H9 (cell line): ENCODE measurements around the gene ZNF544. TPM values are rescaled to one million over a fixed set of nuclear protein-coding genes. Genes with fewer than 3 reads are reported as not detected.

ENCODE experiments used
- DNase-seq: peaks from one replicate; pipeline ENCODE4 v3.0.0-alpha.2; 2017
- H2AFZ ChIP-seq: one replicate; pipeline ENCODE4 v1.6.1; 2013; ENCODE audit warnings: mild to moderate bottlenecking, low read length, control low read depth, moderate library complexity
- H2AK5ac ChIP-seq: 2 replicates; pipeline ENCODE4 v1.6.1; 2013; ENCODE audit warnings: low read length, control low read depth, mixed read lengths; ENCODE audit not compliant: insufficient read length
- H2BK120ac ChIP-seq: one replicate; pipeline ENCODE4 v1.6.1; 2013; ENCODE audit warnings: low read depth, mild to moderate bottlenecking, low read length, control low read depth, inconsistent platforms; ENCODE audit not compliant: poor library complexity, severe bottlenecking
- H2BK12ac ChIP-seq: 2 replicates; pipeline ENCODE4 v1.6.1; 2013; ENCODE audit warnings: low read length, control low read depth, mixed read lengths, low read depth; ENCODE audit not compliant: insufficient read length
- H2BK15ac ChIP-seq: 2 replicates; pipeline ENCODE4 v1.6.1; 2013; ENCODE audit warnings: low read depth, low read length, control low read depth
- H2BK20ac ChIP-seq: one replicate; pipeline ENCODE4 v1.6.1; 2013; ENCODE audit warnings: low read depth, mild to moderate bottlenecking, low read length, control low read depth, inconsistent platforms; ENCODE audit not compliant: poor library complexity, severe bottlenecking
- H2BK5ac ChIP-seq: 2 replicates; pipeline ENCODE4 v1.6.1; 2013; ENCODE audit warnings: low read length, control low read depth, mixed read lengths; ENCODE audit not compliant: insufficient read length
- H3K14ac ChIP-seq: 2 replicates; pipeline ENCODE4 v1.6.1; 2013; ENCODE audit warnings: low read length, control low read depth; ENCODE audit not compliant: insufficient read depth
- H3K18ac ChIP-seq: 2 replicates; pipeline ENCODE4 v1.6.1; 2013; ENCODE audit warnings: low read depth, mild to moderate bottlenecking, mixed read lengths, low read length, control low read depth; ENCODE audit not compliant: insufficient read length
- H3K23ac ChIP-seq: 2 replicates; pipeline ENCODE4 v1.6.1; 2013; ENCODE audit warnings: low read length, control low read depth, mixed read lengths, low read depth; ENCODE audit not compliant: insufficient read length
- H3K23me2 ChIP-seq: 2 replicates; pipeline ENCODE4 v1.6.1; 2013; ENCODE audit warnings: low read depth, mild to moderate bottlenecking, mixed read lengths, low read length, control low read depth; ENCODE audit not compliant: insufficient read length, poor library complexity, severe bottlenecking
- H3K27ac ChIP-seq: 2 replicates; pipeline ENCODE4 v1.5.1; 2013; ENCODE audit warnings: low read length, control low read depth, mixed read lengths, low read depth; ENCODE audit not compliant: insufficient read length
- H3K27me3 ChIP-seq: 2 replicates; pipeline ENCODE4 v1.6.1; 2013; ENCODE audit warnings: low read length, control low read depth, inconsistent platforms; ENCODE audit not compliant: insufficient read depth
- H3K4ac ChIP-seq: 2 replicates; pipeline ENCODE4 v1.6.1; 2013; ENCODE audit warnings: low read depth, mild to moderate bottlenecking, control low read depth, inconsistent platforms, low read length, moderate library complexity
- H3K4me1 ChIP-seq: 2 replicates; pipeline ENCODE4 v1.6.1; 2013; ENCODE audit warnings: low read length, control low read depth, inconsistent platforms; ENCODE audit not compliant: insufficient read depth
- H3K4me2 ChIP-seq: 2 replicates; pipeline ENCODE4 v1.6.1; 2013; ENCODE audit warnings: low read length, control low read depth, mixed read lengths; ENCODE audit not compliant: insufficient read length, insufficient read depth
- H3K56ac ChIP-seq: 2 replicates; pipeline ENCODE4 v1.6.1; 2013; ENCODE audit warnings: low read depth, mild to moderate bottlenecking, mixed read lengths, low read length, control low read depth; ENCODE audit not compliant: insufficient read length
- H3K79me1 ChIP-seq: 2 replicates; pipeline ENCODE4 v1.6.1; 2013; ENCODE audit warnings: low read depth, mild to moderate bottlenecking, moderate library complexity, low read length, control low read depth, inconsistent platforms; ENCODE audit not compliant: insufficient read depth, poor library complexity, severe bottlenecking
- H3K79me2 ChIP-seq: 2 replicates; pipeline ENCODE4 v1.6.1; 2013; ENCODE audit warnings: low read length, control low read depth, inconsistent platforms; ENCODE audit not compliant: insufficient read depth
- H3K9ac ChIP-seq: 2 replicates; pipeline ENCODE4 v1.6.1; 2013; ENCODE audit warnings: low read length, control low read depth, mixed read lengths; ENCODE audit not compliant: insufficient read length; ENCODE audit errors: extremely low read depth
- H3K9me3 ChIP-seq: one replicate; pipeline ENCODE4 v1.6.1; 2013; ENCODE audit warnings: low read depth, low read length, inconsistent platforms; ENCODE audit not compliant: control insufficient read depth
- H3T11ph ChIP-seq: one replicate; pipeline ENCODE4 v1.6.1; 2013; ENCODE audit warnings: mild to moderate bottlenecking, low read length, control low read depth, inconsistent platforms
- H4K20me1 ChIP-seq: one replicate; pipeline ENCODE4 v1.6.1; 2013; ENCODE audit not compliant: control insufficient read depth, insufficient read length, insufficient read depth
- H4K5ac ChIP-seq: 2 replicates; pipeline ENCODE4 v1.6.1; 2013; ENCODE audit warnings: low read depth, mild to moderate bottlenecking, mixed read lengths, low read length, control low read depth; ENCODE audit not compliant: insufficient read length
- H4K8ac ChIP-seq: replicated peaks from 2 replicates; pipeline ENCODE4 v1.6.1; 2013; ENCODE audit warnings: low read length, control low read depth, mixed read lengths, low read depth; ENCODE audit not compliant: insufficient read length
- H4K91ac ChIP-seq: 2 replicates; pipeline ENCODE4 v1.6.1; 2013; ENCODE audit warnings: low read depth, mild to moderate bottlenecking, moderate library complexity, mixed read lengths, low read length, control low read depth; ENCODE audit not compliant: insufficient read length
- H3K27ac Mint-ChIP-seq, 3 experiments: 2 replicates in 2 of 3; 3 replicates in 1 of 3; pipeline ENCODE4 v1.8.0; 2020 to 2021; ENCODE audit warnings: mixed read lengths in 3 of 3, mild to moderate bottlenecking in 1 of 3, moderate library complexity in 1 of 3
- H3K27me3 Mint-ChIP-seq: 2 replicates; pipeline ENCODE4 v1.8.0; 2021; ENCODE audit warnings: low read depth, mild to moderate bottlenecking, moderate library complexity, mixed read lengths
- H3K36me3 Mint-ChIP-seq, 3 experiments: 2 replicates in 2 of 3; 3 replicates in 1 of 3; pipeline ENCODE4 v1.8.0; 2020 to 2021; ENCODE audit warnings: low read depth in 3 of 3, mixed read lengths in 3 of 3; ENCODE audit not compliant: insufficient read depth in 1 of 3
- H3K4me1 Mint-ChIP-seq, 2 experiments: 2 replicates each; pipeline ENCODE4 v1.8.0; 2020; ENCODE audit warnings: mixed read lengths in 2 of 2
- H3K4me3 Mint-ChIP-seq, 2 experiments: 2 replicates in 1 of 2; 3 replicates in 1 of 2; pipeline ENCODE4 v1.8.0; 2020 to 2021; ENCODE audit warnings: mild to moderate bottlenecking in 2 of 2, mixed read lengths in 2 of 2, moderate library complexity in 1 of 2
- H3K9me3 Mint-ChIP-seq, 2 experiments: 2 replicates in 1 of 2; 3 replicates in 1 of 2; pipeline ENCODE4 v1.8.0; 2020; ENCODE audit warnings: mild to moderate bottlenecking in 2 of 2, mixed read lengths in 2 of 2, moderate library complexity in 1 of 2
- WGBS: extraction: QIAGEN DNeasy Blood & Tissue Kit; methylation state at CpG from one replicate; pipeline ENCODE4 v1.1.7; 2013; ENCODE audit warnings: missing lambda C conversion rate, low lambda C conversion rate, mixed read lengths; ENCODE audit not compliant: insufficient read length; ENCODE audit errors: extremely low coverage; 5-methylcytosine and 5-hydroxymethylcytosine counted together
- total RNA-seq: library from RNA; stranded (reverse); gene quantifications from 2 replicates; pipeline ENCODE4 v1.2.1, GENCODE V29; 2021
- TF ChIP-seq, protein P1 (sequence below): fragments of 200-600 bp; sonication (generic); conservative IDR thresholded peaks from 3 replicates; pipeline ENCODE4 v1.8.0; 2021; ENCODE audit warnings: antibody characterized with exemption, mild to moderate bottlenecking

ZNF544 gene
- total RNA-seq, 1 experiment from 2014 or later = 97.2 TPM

DNA sequence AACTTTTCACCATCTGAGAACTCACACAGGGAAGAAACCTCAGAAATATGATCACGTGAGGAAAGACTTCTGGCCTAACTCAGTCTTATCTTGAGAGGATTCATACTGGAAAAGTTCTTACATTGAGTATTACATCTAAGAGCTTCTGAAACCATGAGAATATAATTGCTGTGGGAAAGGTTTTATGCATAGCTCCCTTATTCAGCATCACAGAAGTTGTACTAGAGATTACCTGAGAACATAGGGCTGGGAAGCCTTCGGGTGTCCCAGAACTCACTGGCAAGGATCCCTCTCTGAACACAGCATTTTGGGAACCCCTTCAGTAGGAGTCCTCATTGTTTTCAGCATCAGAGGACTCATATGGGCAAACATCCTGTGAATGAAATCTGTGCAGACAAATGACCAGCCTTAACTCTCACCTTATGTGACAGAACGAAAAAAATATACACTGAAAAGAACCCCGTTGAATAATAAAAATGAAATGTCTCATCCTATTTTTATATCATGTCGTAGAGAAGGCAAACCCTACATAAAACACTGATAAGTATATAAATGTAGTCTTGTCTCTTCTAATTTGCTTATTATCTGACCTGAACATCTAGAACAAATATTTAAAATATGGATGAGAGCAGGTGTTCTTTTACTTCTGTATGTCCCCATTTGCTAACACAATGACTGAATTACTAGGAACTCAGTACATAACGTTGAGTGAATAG is 31.7 kb upstream of the ZNF544 start:
- no peak overlapping the region for H3K18ac ChIP-seq
- no peak overlapping the region for H3K56ac ChIP-seq
- no peak overlapping the region for H3K4ac ChIP-seq
- Mint-ChIP-seq H3K27ac (no peak overlapping the region), H3K9me3 (peaks cover 92 to 99% of the 10 kb centered on the region in 2 experiments), H3K27me3 (peaks cover 1% of the 10 kb centered on the region; the same call in 1 of the 2 replicates), H3K4me1 (no peaks in the 10 kb centered on the region), H3K4me3 (no peak overlapping the region), H3K36me3 (peaks cover 92 to 100% (median 95%) of the 10 kb centered on the region in 3 experiments)
- H3K14ac ChIP-seq = no peak overlapping the region
- H2BK12ac ChIP-seq = no peak overlapping the region
- H2BK20ac ChIP-seq = no peak overlapping the region
- H3K79me2 ChIP-seq = no peaks in the 10 kb centered on the region
- H2AFZ ChIP-seq = no peak overlapping the region
- H3K4me2 ChIP-seq = no peak overlapping the region
- no peak overlapping the region for H2BK120ac ChIP-seq
- no peak for DNase-seq
- no CpG with 5 or more reads among the region's 6 CpGs for WGBS
- H2BK5ac ChIP-seq = no peak overlapping the region
- no peaks in the 10 kb centered on the region for H3K23me2 ChIP-seq
- H4K5ac ChIP-seq = no peak overlapping the region
- H2AK5ac ChIP-seq = no peak overlapping the region
- H4K20me1 ChIP-seq = no peaks in the 10 kb centered on the region
- H3K79me1 ChIP-seq = no peaks in the 10 kb centered on the region
- no peak overlapping the region for H3K23ac ChIP-seq
- no peak overlapping the region for H3K27ac ChIP-seq
- no peak overlapping the region for H4K8ac ChIP-seq
- TF ChIP-seq, protein P1, sequence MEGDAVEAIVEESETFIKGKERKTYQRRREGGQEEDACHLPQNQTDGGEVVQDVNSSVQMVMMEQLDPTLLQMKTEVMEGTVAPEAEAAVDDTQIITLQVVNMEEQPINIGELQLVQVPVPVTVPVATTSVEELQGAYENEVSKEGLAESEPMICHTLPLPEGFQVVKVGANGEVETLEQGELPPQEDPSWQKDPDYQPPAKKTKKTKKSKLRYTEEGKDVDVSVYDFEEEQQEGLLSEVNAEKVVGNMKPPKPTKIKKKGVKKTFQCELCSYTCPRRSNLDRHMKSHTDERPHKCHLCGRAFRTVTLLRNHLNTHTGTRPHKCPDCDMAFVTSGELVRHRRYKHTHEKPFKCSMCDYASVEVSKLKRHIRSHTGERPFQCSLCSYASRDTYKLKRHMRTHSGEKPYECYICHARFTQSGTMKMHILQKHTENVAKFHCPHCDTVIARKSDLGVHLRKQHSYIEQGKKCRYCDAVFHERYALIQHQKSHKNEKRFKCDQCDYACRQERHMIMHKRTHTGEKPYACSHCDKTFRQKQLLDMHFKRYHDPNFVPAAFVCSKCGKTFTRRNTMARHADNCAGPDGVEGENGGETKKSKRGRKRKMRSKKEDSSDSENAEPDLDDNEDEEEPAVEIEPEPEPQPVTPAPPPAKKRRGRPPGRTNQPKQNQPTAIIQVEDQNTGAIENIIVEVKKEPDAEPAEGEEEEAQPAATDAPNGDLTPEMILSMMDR = no peak
- H4K91ac ChIP-seq = no peak overlapping the region
- no peak overlapping the region for H3K9ac ChIP-seq
- peaks cover 98% of the 10 kb centered on the region for H3K9me3 ChIP-seq
- H3K4me1 ChIP-seq = no peaks in the 10 kb centered on the region
- H3K27me3 ChIP-seq = no peaks in the 10 kb centered on the region
- H2BK15ac ChIP-seq = no peak overlapping the region
- H3T11ph ChIP-seq = no peak overlapping the region
